HG03066 (cell line): Measurements from ENCODE around the gene ALX4.

Experiments used
- ATAC-seq: cut with Tn5 transposase; IDR thresholded peaks from one replicate; pipeline ENCODE4 v1.9.1; 2021; ENCODE audit warnings: low read depth; ENCODE audit not compliant: unreplicated experiment

The ALX4 gene

DNA sequence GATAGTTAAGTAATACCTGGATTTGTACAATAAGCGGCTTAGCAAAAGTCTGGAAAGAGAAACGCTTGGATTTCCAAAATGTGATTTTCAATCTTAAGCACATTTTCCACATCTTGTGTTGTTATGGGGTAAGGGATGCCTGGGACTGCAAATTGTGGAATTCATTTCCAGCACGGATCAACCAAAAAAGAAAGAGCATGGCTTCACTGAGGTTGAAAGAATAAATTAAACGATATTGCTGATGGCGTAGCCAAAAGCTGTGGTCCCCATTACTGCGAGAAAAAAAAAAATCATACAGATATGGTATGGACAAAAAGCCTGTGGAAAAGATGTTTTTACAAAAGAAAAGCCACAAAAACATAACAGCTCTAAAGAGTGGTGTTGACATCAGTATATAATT lies 26.0 kb upstream of the ALX4 start:
- ATAC-seq, result no peak

- no peak for ATAC-seq
Measured at GRCh38 chr11:44335052-44335760, 25.3 kb upstream of the ALX4 start.

DNA sequence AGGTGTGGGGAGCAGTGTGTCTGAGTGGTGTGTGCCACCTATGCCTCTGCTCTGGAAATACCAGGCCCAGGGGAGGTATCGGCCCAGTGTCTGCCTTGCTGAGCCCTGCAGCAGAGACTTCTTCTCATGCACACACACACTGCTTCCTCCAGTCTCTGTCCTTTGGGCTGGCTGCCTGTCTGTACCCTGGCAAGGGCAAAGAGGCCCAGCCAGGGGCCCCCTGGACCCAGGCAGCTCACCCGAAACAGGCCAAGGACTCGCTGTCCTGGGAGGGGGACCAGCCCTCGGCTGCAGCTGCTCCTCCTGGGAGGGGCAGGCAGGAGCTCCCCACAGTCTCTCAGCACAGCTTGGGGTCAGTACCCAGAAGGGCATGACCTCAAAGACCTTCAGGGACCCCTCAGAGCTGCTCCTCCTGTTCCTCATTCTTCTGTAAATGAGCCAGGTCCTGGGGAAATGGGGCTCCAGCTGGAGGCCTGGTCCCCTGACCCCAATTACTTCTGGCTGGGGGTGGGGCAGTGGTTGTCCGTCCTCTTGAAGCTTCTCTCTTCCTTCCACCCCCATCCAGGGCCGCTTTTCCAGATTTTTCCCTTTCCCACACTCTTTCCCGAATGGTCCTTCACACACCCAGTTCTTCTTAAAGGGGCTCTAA lies 24.5 kb upstream of the ALX4 start:
- no peak for ATAC-seq

- no peak for ATAC-seq
Measured at GRCh38 chr11:44333271-44334218, 23.6 kb upstream of the ALX4 start.

- ATAC-seq, result no peak
Measured at GRCh38 chr11:44332665-44333064, 22.7 kb upstream of the ALX4 start.

GRCh38 chr11:44329472-44330230 lies 19.7 kb upstream of the ALX4 start:
- no peak for ATAC-seq

GRCh38 chr11:44328138-44328660 lies 18.3 kb upstream of the ALX4 start:
- no peak for ATAC-seq

DNA sequence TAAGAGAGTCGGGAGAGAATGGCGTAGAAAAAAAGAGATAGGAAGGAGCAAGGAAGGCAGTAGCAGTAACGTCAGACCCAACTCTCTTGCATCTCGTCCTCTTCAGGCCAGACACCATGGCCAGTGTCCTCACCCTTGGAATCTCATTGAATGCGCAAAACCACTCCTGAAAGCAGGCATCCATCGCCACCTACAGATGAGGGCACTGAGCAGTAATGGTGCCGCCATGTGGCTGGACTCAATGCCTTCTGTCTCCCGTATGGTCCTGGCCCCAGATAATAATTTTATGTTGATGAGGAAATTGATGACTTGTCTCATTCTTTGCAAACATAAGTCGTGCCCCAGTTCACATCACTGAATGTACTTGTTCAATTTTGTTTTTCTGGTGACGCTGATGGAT lies 17.8 kb upstream of the ALX4 start:
- no peak for ATAC-seq

DNA sequence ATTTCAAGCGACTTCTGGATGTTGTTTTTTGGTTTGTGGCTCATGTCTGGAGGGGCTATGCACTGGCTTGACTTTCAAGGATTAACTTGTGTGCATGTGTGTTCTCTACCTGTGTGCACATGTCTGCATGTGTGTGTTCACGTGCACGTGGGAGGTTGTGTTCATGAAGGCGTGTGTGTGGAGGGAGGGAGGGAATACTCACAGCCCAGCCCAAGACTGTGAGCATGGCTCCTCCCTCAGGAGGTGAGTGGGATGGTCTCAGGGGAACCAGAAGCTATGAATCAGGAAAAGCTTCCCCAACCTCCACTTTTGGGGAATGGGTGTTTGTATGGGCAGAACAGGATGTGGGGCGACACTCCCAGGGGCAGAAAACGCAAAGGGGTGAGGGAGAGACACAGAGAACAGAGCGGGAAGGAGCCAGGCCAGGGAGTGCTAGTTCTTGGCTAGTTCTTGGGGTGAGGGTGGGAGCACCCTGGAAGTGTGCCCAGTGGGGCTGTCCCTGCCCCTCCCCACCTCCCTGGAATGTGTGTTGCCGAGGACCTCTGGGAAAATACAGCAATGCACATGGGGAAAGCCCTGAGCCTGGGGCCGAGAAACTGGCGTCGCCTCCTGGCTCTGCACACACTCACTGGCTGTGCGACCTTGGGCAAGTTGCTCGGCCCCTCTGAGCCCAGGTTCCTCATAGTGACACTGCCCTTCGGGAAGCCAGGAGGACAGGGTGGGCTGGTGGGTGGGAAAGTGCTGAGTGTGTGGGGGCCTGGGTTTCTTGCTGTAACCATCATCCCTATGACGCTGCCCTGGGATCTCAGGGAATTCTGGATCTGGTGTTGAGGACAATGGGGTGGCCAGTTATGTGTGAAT lies 16.9 kb upstream of the ALX4 start:
- ATAC-seq, result no peak

DNA sequence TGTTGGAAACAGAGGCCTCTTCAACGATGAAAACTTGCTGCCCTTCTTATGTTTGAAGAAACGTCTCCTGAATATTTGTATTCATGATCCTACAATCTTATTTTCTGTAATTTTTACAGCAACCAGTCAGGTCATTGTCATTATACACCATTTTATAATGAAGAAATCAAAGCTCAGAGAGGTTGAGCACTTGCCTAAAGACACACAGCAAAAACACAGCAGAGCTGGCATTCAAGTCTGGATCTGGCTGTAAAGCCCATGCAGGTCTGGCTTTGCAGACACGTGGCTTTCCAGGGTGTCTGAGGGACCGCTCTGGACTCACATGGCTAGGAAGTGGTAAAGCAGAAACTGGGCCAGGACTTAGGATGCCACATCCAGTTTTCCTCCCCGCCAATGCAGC lies 15.8 kb upstream of the ALX4 start:
- ATAC-seq, result no peak

GRCh38 chr11:44324749-44325525 lies 15.0 kb upstream of the ALX4 start:
- no peak for ATAC-seq

- ATAC-seq, result no peak
Measured at GRCh38 chr11:44324222-44324621, 14.3 kb upstream of the ALX4 start.

GRCh38 chr11:44322243-44322642 lies 12.3 kb upstream of the ALX4 start:
- no peak for ATAC-seq

DNA sequence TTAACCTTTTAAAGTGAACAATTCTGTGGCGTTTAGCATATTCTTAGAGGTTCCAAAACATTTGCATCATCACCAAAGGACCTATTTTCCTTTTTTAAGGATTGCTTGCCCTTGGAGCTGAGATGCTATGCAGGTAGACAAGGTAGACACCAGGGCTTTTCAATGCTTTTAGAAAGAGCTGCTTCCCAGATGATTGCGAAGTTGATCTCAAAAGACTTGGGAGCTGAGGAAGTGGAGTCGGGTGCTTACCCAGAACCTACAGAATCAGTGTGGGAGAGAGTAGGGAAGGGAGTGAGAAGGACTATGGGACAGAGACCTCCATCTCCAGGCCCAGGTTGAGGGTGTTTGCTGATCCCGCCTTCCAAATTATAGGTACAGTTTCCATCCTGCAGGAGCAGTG lies 11.1 kb upstream of the ALX4 start:
- no peak for ATAC-seq

DNA sequence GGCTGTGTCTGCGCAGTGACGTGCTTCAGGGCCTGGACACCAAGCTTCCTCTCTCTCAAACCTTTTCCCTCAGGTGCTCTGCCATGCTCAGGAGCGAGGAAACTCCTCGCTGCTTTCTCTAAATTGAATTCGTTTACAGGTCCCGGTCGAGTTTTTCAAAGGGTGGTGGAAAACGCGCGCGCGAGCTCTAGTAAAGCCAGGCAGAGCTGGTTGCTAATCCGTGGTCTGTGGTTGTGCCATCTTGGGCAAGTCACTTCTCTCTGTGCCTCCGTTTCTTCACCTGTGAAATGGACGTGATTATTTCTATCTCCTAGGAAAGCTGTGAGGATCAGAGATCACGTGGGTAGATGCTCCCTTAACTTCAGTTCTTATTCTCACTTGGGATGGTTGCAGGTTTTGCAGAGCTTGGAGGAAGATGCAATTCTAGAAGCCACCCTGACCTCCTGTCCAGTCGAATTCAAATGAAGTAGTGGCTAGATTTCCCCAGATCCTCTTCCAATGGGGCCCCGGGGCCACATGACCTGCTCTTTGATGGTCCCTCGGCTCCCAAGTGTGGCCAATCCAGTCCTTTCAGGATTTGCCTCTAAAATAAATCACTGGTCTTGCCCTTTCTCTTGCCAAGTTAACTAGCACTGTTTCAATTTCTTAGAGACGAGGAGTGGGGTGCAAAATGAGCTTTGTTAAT lies 10.5 kb upstream of the ALX4 start:
- no peak for ATAC-seq

DNA sequence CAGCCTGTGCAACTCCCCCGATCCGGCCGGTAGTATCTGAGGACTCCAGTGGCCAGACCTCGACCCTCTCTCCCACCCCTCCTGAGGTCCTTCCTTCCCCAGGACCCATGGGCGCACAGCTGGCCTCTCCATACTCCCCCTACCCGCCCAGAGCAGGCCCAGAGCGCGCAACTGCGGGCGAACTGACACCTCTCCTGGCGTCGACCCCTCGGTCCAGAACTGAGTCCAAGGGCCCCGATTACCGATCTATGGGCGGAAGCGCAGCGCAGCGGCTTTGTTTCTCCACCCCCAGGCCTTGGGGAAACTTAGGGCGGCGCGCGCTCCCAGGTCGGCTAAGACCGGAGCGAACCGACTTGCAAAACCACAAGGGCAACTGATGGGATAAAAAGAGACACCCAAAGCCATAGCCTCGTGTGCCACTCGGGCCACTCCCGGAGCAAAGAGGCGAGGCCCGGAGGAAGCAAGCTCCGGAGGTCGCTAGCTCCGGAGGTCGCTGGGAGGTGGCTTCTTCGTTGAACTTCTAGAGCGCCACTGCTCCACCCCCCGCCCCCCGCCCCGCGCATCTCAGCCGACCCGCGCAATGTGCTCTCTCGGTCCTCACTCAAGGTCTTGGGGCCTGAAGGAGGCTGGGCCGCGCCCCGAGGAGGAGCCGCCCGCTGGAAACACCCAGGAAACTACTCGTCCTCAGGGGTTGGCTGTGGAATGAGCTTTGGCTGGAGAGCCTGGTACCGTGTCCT lies 9.8 kb upstream of the ALX4 start:
- ATAC-seq, result no peak

DNA sequence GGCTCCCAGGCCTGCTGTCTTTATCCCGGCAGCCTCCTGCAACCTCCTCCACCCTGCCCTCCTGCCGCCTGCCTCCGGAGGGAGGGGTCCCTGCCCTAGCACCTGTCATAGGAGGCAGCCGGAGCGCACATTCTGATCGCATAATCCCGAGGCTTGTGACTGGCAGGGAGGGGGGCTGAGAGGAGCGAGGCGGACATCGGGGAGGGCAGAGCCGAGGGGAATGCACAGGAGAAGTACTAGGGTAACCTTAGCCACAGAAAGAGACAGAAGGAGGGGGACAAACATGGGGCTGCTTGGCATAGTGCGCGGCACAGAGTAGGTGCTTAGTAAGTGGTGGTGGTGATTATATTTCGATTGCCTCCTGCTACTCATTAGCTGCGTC lies 9.2 kb upstream of the ALX4 start:
- no peak for ATAC-seq

DNA sequence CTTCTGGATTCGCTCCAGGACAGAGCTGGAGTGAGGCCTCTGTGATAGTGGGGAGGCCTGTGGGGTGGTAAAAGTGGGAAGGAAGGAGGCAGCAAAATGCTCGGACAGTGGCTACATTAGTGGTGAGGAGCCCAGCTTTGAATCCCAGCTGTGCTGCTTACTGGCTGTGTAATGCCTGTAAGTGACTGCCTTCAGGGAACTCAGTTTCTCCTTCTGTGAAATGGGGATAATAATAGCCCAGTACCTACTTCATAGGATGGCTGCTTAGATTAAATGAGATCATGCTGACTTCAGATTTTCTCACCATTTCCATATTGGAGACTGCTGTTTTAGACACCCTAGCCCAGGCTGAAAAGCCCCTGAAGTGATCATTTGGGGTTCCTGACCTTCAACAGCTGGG lies 8.4 kb upstream of the ALX4 start:
- ATAC-seq, result no peak
